Measurements from ENCODE around the gene SYK.

GRCh38 chr9:90772386-90772785 lies 29.2 kb upstream of the SYK start:
- TF ChIP-seq, protein P1, sequence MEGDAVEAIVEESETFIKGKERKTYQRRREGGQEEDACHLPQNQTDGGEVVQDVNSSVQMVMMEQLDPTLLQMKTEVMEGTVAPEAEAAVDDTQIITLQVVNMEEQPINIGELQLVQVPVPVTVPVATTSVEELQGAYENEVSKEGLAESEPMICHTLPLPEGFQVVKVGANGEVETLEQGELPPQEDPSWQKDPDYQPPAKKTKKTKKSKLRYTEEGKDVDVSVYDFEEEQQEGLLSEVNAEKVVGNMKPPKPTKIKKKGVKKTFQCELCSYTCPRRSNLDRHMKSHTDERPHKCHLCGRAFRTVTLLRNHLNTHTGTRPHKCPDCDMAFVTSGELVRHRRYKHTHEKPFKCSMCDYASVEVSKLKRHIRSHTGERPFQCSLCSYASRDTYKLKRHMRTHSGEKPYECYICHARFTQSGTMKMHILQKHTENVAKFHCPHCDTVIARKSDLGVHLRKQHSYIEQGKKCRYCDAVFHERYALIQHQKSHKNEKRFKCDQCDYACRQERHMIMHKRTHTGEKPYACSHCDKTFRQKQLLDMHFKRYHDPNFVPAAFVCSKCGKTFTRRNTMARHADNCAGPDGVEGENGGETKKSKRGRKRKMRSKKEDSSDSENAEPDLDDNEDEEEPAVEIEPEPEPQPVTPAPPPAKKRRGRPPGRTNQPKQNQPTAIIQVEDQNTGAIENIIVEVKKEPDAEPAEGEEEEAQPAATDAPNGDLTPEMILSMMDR (IDR thresholded peaks at IDR 0.05 in 4 of 5, conservative IDR thresholded peaks at IDR 0.05 in 1 of 5) = no peak
- TF ChIP-seq POLR2A (IDR thresholded peaks at IDR 0.05) = no peak
